Subcutaneous abdominal adipose tissue (tissue), 5 donors: Measurements from ENCODE around the gene BICC1.

Experiments used
- H3K27ac ChIP-seq: one replicate; pipeline ENCODE4 v1.7.0; 2013; ENCODE audit warnings: low read depth, mild to moderate bottlenecking, inconsistent platforms, low read length, moderate library complexity
- H3K27me3 ChIP-seq, 5 donors: one replicate each; pipeline ENCODE4 v1.7.0; 2013; ENCODE audit warnings: low read length in 5 of 5, inconsistent platforms in 1 of 5; ENCODE audit not compliant: control insufficient read depth in 5 of 5, insufficient read depth in 4 of 5
- H3K36me3 ChIP-seq, 5 donors: one replicate each; pipeline ENCODE4 v1.7.0; 2013; ENCODE audit warnings: low read length in 5 of 5; ENCODE audit not compliant: control insufficient read depth in 5 of 5, insufficient read depth in 5 of 5
- H3K4me1 ChIP-seq, 5 donors: one replicate each; pipeline ENCODE4 v1.7.0; 2013; ENCODE audit warnings: low read length in 5 of 5, mild to moderate bottlenecking in 3 of 5, moderate library complexity in 1 of 5; ENCODE audit not compliant: control insufficient read depth in 5 of 5, insufficient read depth in 5 of 5
- H3K4me3 ChIP-seq, 5 donors: one replicate each; pipeline ENCODE4 v1.7.0; 2013; ENCODE audit warnings: low read length in 5 of 5, low read depth in 1 of 5
- H3K9ac ChIP-seq, 5 donors: one replicate each; pipeline ENCODE4 v1.7.0; 2013; ENCODE audit warnings: low read length in 5 of 5, mild to moderate bottlenecking in 4 of 5, moderate library complexity in 3 of 5
- H3K9me3 ChIP-seq, 5 donors: one replicate each; pipeline ENCODE4 v1.7.0; 2013; ENCODE audit warnings: low read length in 5 of 5; ENCODE audit not compliant: control insufficient read depth in 5 of 5
- donor health status: healthy.
- donor health status: healthy.
- donor health status: healthy.
- donor health status: healthy.
- donor health status: healthy.

BICC1 gene

DNA sequence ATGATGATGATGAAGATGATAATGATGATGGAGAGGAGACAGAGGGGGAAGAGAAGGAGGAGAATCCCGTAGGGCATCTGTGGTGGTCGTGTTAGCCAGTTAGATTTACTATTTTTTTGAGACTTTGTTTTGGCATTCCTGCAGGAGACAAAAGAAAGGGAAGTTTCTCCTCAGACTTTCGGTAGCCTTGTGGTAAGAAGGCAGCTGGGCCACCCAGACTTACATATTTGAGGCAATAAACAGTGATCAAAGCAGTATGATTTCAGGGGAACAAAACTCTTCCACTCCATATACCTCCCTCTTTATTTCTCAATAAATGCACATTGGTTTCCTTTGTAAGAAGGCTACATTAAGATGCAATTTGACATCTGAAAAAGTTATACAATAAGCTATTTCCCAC lies 32.4 kb upstream of the BICC1 start:
- Histone ChIP-seq H3K36me3 (no peaks in the 10 kb centered on the region), H3K4me3 (no peak overlapping the region), H3K27ac (no peak overlapping the region), H3K4me1 (peaks cover 3 to 19% (median 11%) of the 10 kb centered on the region in 5 donors), H3K9ac (no peak overlapping the region), H3K27me3 (no peaks in the 10 kb centered on the region), H3K9me3 (no peaks in the 10 kb centered on the region)

DNA sequence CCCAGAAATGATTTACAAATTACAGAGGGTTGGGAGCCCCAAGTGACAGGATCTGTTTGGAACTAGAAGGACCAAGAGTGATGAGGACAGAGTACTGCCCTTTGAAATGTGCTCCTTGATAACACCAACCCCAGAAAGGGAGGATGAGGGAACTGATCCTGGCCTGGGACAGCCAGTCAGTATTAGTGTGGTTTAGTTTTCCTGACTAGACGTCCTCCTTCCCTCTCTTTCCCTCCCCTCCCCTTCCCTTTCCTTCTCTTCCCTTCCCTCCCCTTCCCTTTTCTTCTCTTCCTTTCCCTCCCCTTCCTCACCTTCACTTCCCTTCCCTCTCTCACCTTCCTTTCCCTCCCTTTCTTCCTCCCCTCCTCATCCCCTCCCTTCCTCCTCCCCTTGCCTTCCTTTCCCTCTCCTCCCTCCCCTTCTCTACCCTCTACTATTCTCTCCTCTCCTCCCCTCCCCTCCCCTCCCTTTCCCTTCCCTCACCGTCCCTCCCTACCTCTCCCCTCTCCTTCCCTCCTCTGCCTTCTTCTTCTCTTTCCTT lies 31.0 kb upstream of the BICC1 start:
- H3K4me3 ChIP-seq: no peak overlapping the region
- H3K4me1 ChIP-seq: peaks cover 3 to 13% (median 3%) of the 10 kb centered on the region in 5 donors
- H3K27me3 ChIP-seq: no peaks in the 10 kb centered on the region
- H3K9me3 ChIP-seq: no peaks in the 10 kb centered on the region
- H3K36me3 ChIP-seq: no peaks in the 10 kb centered on the region
- H3K9ac ChIP-seq: no peak overlapping the region
- no peak overlapping the region for H3K27ac ChIP-seq

DNA sequence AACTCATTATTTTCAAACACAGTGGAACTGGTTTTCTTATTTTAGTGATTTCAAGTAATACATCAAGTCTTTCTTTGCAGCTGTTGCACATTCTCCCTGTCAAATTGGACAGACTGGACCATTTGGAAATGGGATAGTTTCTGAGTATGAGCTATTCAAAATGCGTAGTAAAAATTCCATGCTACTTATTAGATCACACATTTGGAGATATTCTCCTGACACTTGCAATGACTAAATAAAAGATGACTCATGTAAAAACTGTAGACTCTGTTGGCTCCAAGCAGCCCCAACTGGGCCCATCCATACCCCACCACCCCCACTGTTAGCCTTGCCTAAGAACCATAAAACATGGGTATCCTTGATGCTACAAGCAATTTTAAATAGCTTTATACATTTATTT lies 25.9 kb upstream of the BICC1 start:
- H3K36me3 ChIP-seq: no peaks in the 10 kb centered on the region
- H3K4me3 ChIP-seq: no peak overlapping the region
- H3K27me3 ChIP-seq: no peaks in the 10 kb centered on the region
- no peak overlapping the region for H3K9ac ChIP-seq
- H3K27ac ChIP-seq: no peak overlapping the region
- H3K9me3 ChIP-seq: no peaks in the 10 kb centered on the region
- no peaks in the 10 kb centered on the region for H3K4me1 ChIP-seq

DNA sequence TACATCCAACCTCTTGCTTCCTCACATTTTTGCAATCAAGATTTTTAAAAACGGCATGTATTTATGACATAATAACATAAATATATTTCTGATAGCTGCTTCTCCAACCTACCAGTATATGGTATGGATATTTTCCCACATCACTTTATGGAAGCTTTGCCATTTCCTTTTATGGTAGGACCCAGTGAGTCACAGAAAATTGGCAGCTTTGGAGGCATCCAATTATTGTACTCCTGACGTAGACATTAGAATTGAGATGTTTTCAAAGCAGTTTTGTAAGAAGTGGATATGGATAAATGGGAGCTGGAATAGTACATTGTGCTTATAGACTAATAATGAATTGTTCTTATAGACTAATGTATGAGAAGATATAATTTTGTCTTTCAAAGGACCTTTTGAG lies 23.8 kb upstream of the BICC1 start:
- Histone ChIP-seq H3K27me3 (no peaks in the 10 kb centered on the region), H3K36me3 (no peaks in the 10 kb centered on the region)

DNA sequence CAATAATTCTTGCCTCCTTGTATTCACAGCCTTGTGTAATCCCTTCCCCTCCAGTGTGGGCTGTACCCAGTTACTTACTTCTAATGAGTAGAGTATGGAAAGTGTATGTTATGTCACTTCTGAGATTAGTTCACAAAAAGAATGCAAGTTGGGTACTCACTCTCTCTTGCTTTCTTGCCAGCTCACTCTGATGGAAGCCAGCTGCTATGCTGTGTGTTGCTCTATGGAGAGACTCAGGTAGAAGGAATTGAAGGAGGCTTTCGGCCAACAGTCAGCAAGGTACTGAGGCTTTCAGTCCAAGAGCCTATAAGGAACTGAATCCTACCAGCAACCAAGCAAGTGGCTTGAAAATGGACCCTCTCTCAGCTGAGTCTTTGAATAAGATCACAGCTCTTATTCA lies 9.7 kb upstream of the BICC1 start:
- H3K9me3 ChIP-seq: no peaks in the 10 kb centered on the region
- no peak overlapping the region for H3K9ac ChIP-seq
- no peak overlapping the region for H3K27ac ChIP-seq
- no peaks in the 10 kb centered on the region for H3K4me1 ChIP-seq
- no peaks in the 10 kb centered on the region for H3K36me3 ChIP-seq
- H3K4me3 ChIP-seq: no peak overlapping the region
- no peaks in the 10 kb centered on the region for H3K27me3 ChIP-seq

More for the DNA sequence above, 23.8 kb upstream of the BICC1 start:
- no peak overlapping the region for H3K4me3 ChIP-seq
- no peaks in the 10 kb centered on the region for H3K9me3 ChIP-seq
- no peak overlapping the region for H3K9ac ChIP-seq
- no peak overlapping the region for H3K27ac ChIP-seq
- H3K4me1 ChIP-seq: no peaks in the 10 kb centered on the region

DNA sequence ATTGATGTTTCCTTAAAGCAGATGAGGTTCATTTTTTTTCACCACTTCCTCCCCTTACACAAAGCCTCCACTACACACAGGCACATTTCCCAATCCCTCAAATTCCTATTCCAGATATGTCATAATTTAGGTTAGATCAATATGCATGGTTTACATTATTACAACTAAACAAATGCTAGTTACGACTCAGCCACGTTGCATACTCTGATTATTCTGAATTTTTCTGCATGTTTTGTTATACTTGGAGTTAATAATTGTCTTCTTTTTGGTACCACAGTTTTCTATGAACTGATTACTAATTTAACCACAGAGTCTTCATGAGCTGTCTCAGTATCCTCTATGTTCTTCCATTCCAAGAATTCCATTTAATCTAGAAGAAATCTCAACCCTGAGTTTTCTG lies 4.4 kb upstream of the BICC1 start:
- Histone ChIP-seq H3K27ac (no peak overlapping the region), H3K9ac (no peak overlapping the region)

DNA sequence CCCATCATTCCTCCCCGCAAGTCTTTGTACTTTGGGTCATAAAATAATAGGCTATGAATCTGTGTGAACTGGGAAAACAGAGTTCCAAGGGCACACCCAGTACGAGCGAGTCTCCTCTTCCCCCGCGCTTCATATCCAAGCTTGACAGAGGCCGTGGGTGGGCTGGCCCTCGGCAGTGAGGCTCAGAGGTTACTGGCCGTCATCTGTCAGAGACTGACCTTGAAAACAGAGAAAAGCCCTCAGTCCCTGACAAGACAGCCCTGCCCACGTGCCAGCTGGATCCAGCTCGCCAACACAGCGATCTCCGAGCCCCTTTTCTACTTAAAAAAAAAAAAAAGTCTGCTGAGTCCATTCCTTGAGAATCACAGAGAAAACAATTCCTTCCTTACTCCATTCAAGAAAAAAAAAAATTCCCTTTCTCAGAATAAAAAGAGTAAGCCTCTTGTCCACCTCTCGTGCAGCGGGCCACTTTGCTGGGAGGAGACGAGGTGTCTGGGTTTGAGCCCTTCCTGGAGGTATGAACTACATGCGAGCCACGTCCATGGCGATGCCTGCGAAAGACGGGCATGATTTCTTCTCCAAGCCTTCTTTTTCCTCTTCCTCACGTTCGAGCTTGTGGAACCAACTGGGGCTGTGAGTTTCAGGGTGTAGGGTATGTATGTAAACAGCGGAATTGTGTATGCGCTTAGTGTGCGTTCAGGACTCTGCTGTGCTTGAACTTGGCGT lies 744 bp upstream of the BICC1 start:
- no peaks in the 10 kb centered on the region for H3K36me3 ChIP-seq
- no peaks in the 10 kb centered on the region for H3K9me3 ChIP-seq
- peak overlapping the region; percentile 51 for H3K27ac ChIP-seq
- peak overlapping the region in 1 of 5 donors; percentile 29 for H3K9ac ChIP-seq
- peaks cover 0 to 16% (median 13%) of the 10 kb centered on the region in 5 donors for H3K27me3 ChIP-seq
- H3K4me1 ChIP-seq: peaks cover 0 to 26% (median 20%) of the 10 kb centered on the region in 5 donors
- H3K4me3 ChIP-seq: peak overlapping the region; percentile 61 to 93 (median 80)

More for the DNA sequence above, 4.4 kb upstream of the BICC1 start:
- Histone ChIP-seq H3K36me3 (no peaks in the 10 kb centered on the region), H3K4me3 (no peak overlapping the region), H3K27me3 (peaks cover 0 to 8% (median 4%) of the 10 kb centered on the region in 5 donors), H3K9me3 (no peaks in the 10 kb centered on the region), H3K4me1 (peaks cover 0 to 16% (median 14%) of the 10 kb centered on the region in 5 donors)

DNA sequence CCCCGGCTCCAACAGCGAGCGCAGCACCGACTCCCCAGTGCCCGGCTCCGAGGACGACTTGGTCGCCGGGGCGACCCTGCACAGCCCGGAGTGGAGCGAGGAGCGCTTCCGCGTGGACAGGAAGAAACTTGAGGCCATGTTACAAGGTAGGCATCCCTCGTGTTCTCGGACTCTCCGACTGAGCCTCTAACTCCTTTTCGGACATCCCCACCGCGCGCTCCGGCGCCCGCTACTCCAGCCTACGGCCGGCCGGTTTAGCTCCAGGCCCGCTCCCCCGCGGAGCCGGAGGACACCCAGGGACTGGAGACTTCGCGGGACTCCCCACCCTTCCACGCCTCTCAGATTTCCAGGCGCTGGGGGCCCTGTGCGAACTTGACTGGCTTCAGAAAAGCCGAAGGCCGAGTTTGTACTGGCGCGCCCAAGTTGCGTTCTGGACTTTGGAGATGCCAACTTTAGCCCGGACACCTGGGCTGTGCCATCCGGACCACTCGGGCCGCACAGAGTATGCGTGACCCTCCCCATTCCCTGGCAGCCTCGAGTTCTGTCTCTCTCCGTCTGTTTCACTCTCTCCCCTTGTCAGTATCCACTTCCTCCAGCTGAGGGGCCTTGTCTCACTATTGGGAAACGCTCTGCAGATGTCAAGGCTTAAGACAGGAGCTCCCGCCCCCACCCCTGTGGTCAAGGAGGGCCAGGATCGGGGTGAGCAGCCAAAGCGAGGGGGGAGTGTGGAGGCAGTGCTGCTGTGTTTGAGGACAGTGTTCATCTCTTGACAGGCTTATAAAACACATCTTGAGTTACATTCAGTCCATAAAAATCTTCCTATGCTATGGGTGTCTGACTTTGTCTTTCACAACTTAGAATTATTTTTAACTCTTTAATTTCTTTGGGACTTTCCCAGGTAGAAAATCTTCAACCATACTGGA lies 777 bp downstream of the BICC1 start:
- Histone ChIP-seq H3K4me3 (peak overlapping the region; percentile 66 to 93 (median 78)), H3K9ac (peak overlapping the region in 3 of 5 donors; percentile 37 to 71 (median 40)), H3K27me3 (peaks cover 0 to 16% (median 13%) of the 10 kb centered on the region in 5 donors), H3K27ac (peak overlapping the region; percentile 47), H3K36me3 (no peaks in the 10 kb centered on the region), H3K9me3 (no peaks in the 10 kb centered on the region), H3K4me1 (peaks cover 0 to 26% (median 20%) of the 10 kb centered on the region in 5 donors)

DNA sequence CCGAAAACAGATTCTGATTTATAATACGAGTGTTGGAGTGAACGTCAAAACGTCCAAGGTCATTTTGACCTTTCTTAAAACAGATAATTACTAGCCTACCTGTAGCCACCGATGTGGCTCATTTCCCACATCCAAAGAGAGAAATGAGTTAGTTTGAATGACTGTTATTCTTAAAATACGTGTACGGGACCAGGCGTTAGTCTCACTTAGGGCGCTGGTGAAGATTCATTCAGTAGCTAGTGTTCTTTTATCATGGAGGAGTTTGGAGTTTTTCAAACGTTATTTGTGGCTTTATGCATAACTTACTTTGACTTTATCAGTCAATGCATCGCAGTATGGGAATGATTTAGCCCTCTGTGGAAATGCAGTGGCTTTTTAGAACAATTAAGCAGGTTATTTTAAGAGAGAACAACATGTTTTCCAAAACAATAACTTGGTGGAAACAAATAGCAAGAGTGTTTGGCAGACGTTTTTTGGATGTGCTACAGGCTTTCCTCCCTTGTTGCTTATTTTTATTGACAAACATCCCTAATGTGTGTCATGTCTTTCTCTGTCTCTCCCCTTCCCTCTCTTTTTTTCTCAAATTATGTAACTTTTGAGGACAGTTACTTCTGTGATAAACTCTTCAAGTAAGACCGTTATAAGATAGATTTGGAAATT lies 1.6 kb downstream of the BICC1 start:
- Histone ChIP-seq H3K36me3 (no peaks in the 10 kb centered on the region), H3K9ac (peak overlapping the region in 3 of 5 donors; percentile 37 to 71 (median 40)), H3K4me1 (peaks cover 0 to 26% (median 20%) of the 10 kb centered on the region in 5 donors), H3K27ac (peak overlapping the region; percentile 47), H3K27me3 (peaks cover 0 to 16% (median 13%) of the 10 kb centered on the region in 5 donors), H3K4me3 (peak overlapping the region; percentile 66 to 93 (median 78)), H3K9me3 (no peaks in the 10 kb centered on the region)
